ENCODE data around the gene ZDHHC6.

The ZDHHC6 gene

GRCh38 chr10:112461029-112461887, 14.5 kb upstream of the ZDHHC6 start:
- no peak for TF ChIP-seq CTCF (IDR thresholded peaks at IDR 0.05; ENCODE audit: extremely low read depth, insufficient read depth, missing control alignments)
- in situ Hi-C loops (cut with MboI; ENCODE audit: low pct_unique_long_range_greater_than_20kb, low sequenced_read_pairs, unreplicated experiment) = no loop called here
- no peak for DNase-seq (ENCODE audit: low spot score)

- in situ Hi-C loops (cut with MboI; ENCODE audit: low pct_unique_long_range_greater_than_20kb, low sequenced_read_pairs, unreplicated experiment) = no loop called here
- no peak for TF ChIP-seq CTCF (IDR thresholded peaks at IDR 0.05; ENCODE audit: extremely low read depth, insufficient read depth, missing control alignments)
- DNase-seq (ENCODE audit: low spot score) = no peak
These were observed 13.7 kb upstream of the ZDHHC6 start for GRCh38 chr10:112460366-112460765.

GRCh38 chr10:112456533-112456932, 9.8 kb upstream of the ZDHHC6 start:
- in situ Hi-C loops (cut with MboI; ENCODE audit: low pct_unique_long_range_greater_than_20kb, low sequenced_read_pairs, unreplicated experiment) = no loop called here
- DNase-seq (ENCODE audit: low spot score) = no peak
- peak; percentile 29 for TF ChIP-seq CTCF (IDR thresholded peaks at IDR 0.05; ENCODE audit: extremely low read depth, insufficient read depth, missing control alignments)

- in situ Hi-C loops (cut with MboI; ENCODE audit: low pct_unique_long_range_greater_than_20kb, low sequenced_read_pairs, unreplicated experiment) = no loop called here
- no peak for TF ChIP-seq CTCF (IDR thresholded peaks at IDR 0.05; ENCODE audit: extremely low read depth, insufficient read depth, missing control alignments)
- DNase-seq (ENCODE audit: low spot score) = no peak
These were observed 8.4 kb upstream of the ZDHHC6 start for GRCh38 chr10:112454910-112455779.

- in situ Hi-C loops (cut with MboI; ENCODE audit: low pct_unique_long_range_greater_than_20kb, low sequenced_read_pairs, unreplicated experiment) = loop anchor here (25.0 kb wide), 1 partner anchor 262 kb away; the partner anchor contains the start of gene GPAM
- DNase-seq (ENCODE audit: low spot score) = no peak
- TF ChIP-seq CTCF (IDR thresholded peaks at IDR 0.05; ENCODE audit: extremely low read depth, insufficient read depth, missing control alignments) = no peak
These were observed 2.2 kb upstream of the ZDHHC6 start for GRCh38 chr10:112448888-112449287.

GRCh38 chr10:112447620-112447928, 860 bp upstream of the ZDHHC6 start:
- TF ChIP-seq CTCF (IDR thresholded peaks at IDR 0.05; ENCODE audit: extremely low read depth, insufficient read depth, missing control alignments) = no peak
- no peak for DNase-seq (ENCODE audit: low spot score)
- in situ Hi-C loops (cut with MboI; ENCODE audit: low pct_unique_long_range_greater_than_20kb, low sequenced_read_pairs, unreplicated experiment) = loop anchor here (25.0 kb wide), 1 partner anchor 260 kb away; the partner anchor contains the start of gene GPAM
